Activated CD4-positive, alpha-beta T cell treated with anti-CD3 and anti-CD28 coated beads for 36 hours (primary cell): ENCODE results near the gene PRKCA. TPM values are rescaled to one million over a fixed set of nuclear protein-coding genes. Genes with fewer than 3 reads are reported as not detected.
A peak's percentile ranks its signal among the peaks of the same experiment; 100 is the strongest.
"Not testable (repeated sequence)": the region's sequence is repeated elsewhere in the genome, so short reads cannot be mapped to it uniquely, and the experiment has no call there.

Experiments
- ATAC-seq: fragments of 200-7000 bp; cut with Tn5 transposase; one replicate; pipeline ENCODE4 v1.10.0; 2021; ENCODE audit warnings: mild to moderate bottlenecking, moderate library complexity
- CTCF ChIA-PET: fragments of 350-600 bp; sonication (Branson Sonifier 250); formaldehyde crosslinking; loops from one replicate; lab custom pipeline; 2021; ENCODE audit warnings: antibody characterized with exemption; lab: Charles Lee
- POLR2A ChIA-PET: fragments of 350-600 bp; sonication (Branson Sonifier 250); formaldehyde crosslinking; loops from one replicate; lab custom pipeline; 2021; ENCODE audit warnings: antibody characterized with exemption, inconsistent platforms; lab: Charles Lee
- DNase-seq: peaks from one replicate; pipeline ENCODE4 v3.0.0-alpha.2; 2020
- H3K27ac Mint-ChIP-seq: one replicate; pipeline ENCODE4 v1.8.0; 2021; ENCODE audit warnings: mixed read lengths
- H3K27me3 Mint-ChIP-seq: one replicate; pipeline ENCODE4 v1.8.0; 2021; ENCODE audit warnings: mixed read lengths
- H3K36me3 Mint-ChIP-seq: one replicate; pipeline ENCODE4 v1.8.0; 2021; ENCODE audit warnings: low read depth, mixed read lengths
- H3K4me1 Mint-ChIP-seq: one replicate; pipeline ENCODE4 v1.8.0; 2021; ENCODE audit warnings: mixed read lengths
- H3K4me3 Mint-ChIP-seq: one replicate; pipeline ENCODE4 v1.8.0; 2021; ENCODE audit warnings: mild to moderate bottlenecking, moderate library complexity, mixed read lengths
- H3K9me3 Mint-ChIP-seq: one replicate; pipeline ENCODE4 v1.8.0; 2021; ENCODE audit warnings: low read depth, mixed read lengths
- intact Hi-C, 2 experiments: fragments of 100-400 bp; cut with DNase I in 1 of 2; cut with micrococcal nuclease in 1 of 2; formaldehyde crosslinking; loops; one replicate each; pipeline versions ENCODE4 v1.14.2 to v1.15.1; 2022 to 2024; cut with DNase I, micrococcal nuclease
- total RNA-seq, 2 experiments: library from RNA; stranded (reverse); gene quantifications; one replicate each; pipeline ENCODE4 v1.2.3, GENCODE V29; 2021

PRKCA gene
- total RNA-seq, 2 experiments from 2014 or later, result 73.3 to 77.0 TPM

GRCh38 chr17:66474258-66474657, 171.8 kb downstream of the PRKCA start:
- H3K27me3 Mint-ChIP-seq, result no peaks in the 10 kb centered on the region
- no peak overlapping the region for H3K27ac Mint-ChIP-seq
- H3K9me3 Mint-ChIP-seq, result peaks cover 2% of the 10 kb centered on the region
- no peak for DNase-seq
- ATAC-seq, result no peak
- no peak overlapping the region for H3K4me3 Mint-ChIP-seq
- intact Hi-C loops, result no loop called here
- peaks cover 57% of the 10 kb centered on the region for H3K4me1 Mint-ChIP-seq
- ChIA-PET CTCF (interaction anchor here (0.9 to 1.5 kb wide), 3 partner anchors 9 to 212 kb away, joined by 3 to 4 read pairs (median 4); no protein-coding TSS in a partner anchor), POLR2A (no interaction called here)
- peaks cover 31% of the 10 kb centered on the region for H3K36me3 Mint-ChIP-seq

- H3K4me3 Mint-ChIP-seq, result no peak overlapping the region
- H3K4me1 Mint-ChIP-seq, result peaks cover 55% of the 10 kb centered on the region
- DNase-seq (no peak), ATAC-seq (no peak)
- no peak overlapping the region for H3K27ac Mint-ChIP-seq
- peaks cover 2% of the 10 kb centered on the region for H3K9me3 Mint-ChIP-seq
- ChIA-PET CTCF (interaction anchor here (0.9 to 1.5 kb wide), 4 partner anchors 8 to 211 kb away, joined by 3 to 4 read pairs (median 4); no protein-coding TSS in a partner anchor), POLR2A (no interaction called here)
- peaks cover 33% of the 10 kb centered on the region for H3K36me3 Mint-ChIP-seq
- intact Hi-C loops, result no loop called here
- no peaks in the 10 kb centered on the region for H3K27me3 Mint-ChIP-seq
Observed at GRCh38 chr17:66474806-66475497, 172.5 kb downstream of the PRKCA start.

GRCh38 chr17:66476014-66476413, 173.6 kb downstream of the PRKCA start:
- ATAC-seq (no peak), DNase-seq (peak; percentile 16)
- H3K4me1 Mint-ChIP-seq, result peaks cover 52% of the 10 kb centered on the region
- ChIA-PET POLR2A (no interaction called here), CTCF (no interaction called here)
- peaks cover 31% of the 10 kb centered on the region for H3K36me3 Mint-ChIP-seq
- intact Hi-C loops, result no loop called here
- H3K4me3 Mint-ChIP-seq, result no peak overlapping the region
- peaks cover 2% of the 10 kb centered on the region for H3K9me3 Mint-ChIP-seq
- no peak overlapping the region for H3K27ac Mint-ChIP-seq
- no peaks in the 10 kb centered on the region for H3K27me3 Mint-ChIP-seq

- Mint-ChIP-seq H3K27ac (no peak overlapping the region), H3K36me3 (peaks cover 34% of the 10 kb centered on the region), H3K9me3 (peaks cover 2% of the 10 kb centered on the region), H3K4me1 (peaks cover 44% of the 10 kb centered on the region), H3K27me3 (no peaks in the 10 kb centered on the region), H3K4me3 (no peak overlapping the region)
- ATAC-seq (no peak), DNase-seq (no peak)
- CTCF ChIA-PET, result no interaction called here
- intact Hi-C loops, result no loop called here
- POLR2A ChIA-PET, result no interaction called here
Observed at GRCh38 chr17:66477615-66478283, 175.3 kb downstream of the PRKCA start.

GRCh38 chr17:66479230-66479889, 176.9 kb downstream of the PRKCA start:
- H3K27me3 Mint-ChIP-seq, intact Hi-C loops, H3K9me3 Mint-ChIP-seq, POLR2A ChIA-PET, H3K4me3 Mint-ChIP-seq, H3K27ac Mint-ChIP-seq, ATAC-seq, DNase-seq: not testable (repeated sequence)
- CTCF ChIA-PET, result interaction anchor here (1.1 kb wide), 1 partner anchor 166 kb away, joined by 3 read pairs; no protein-coding TSS in a partner anchor
- Mint-ChIP-seq H3K36me3 (peaks cover 33% of the 10 kb centered on the region), H3K4me1 (peaks cover 46% of the 10 kb centered on the region)

GRCh38 chr17:66480243-66480642, 177.8 kb downstream of the PRKCA start:
- H3K27me3 Mint-ChIP-seq, result no peaks in the 10 kb centered on the region
- no peak overlapping the region for H3K27ac Mint-ChIP-seq
- ATAC-seq, result no peak
- H3K9me3 Mint-ChIP-seq, result peaks cover 2% of the 10 kb centered on the region
- no peak overlapping the region for H3K4me3 Mint-ChIP-seq
- H3K36me3 Mint-ChIP-seq, result peaks cover 32% of the 10 kb centered on the region
- ChIA-PET POLR2A (no interaction called here), CTCF (no interaction called here)
- DNase-seq, result no peak
- intact Hi-C loops, result no loop called here
- H3K4me1 Mint-ChIP-seq, result peaks cover 40% of the 10 kb centered on the region

- POLR2A ChIA-PET, result no interaction called here
- Mint-ChIP-seq H3K9me3 (peaks cover 2% of the 10 kb centered on the region), H3K27me3 (no peaks in the 10 kb centered on the region), H3K36me3 (peaks cover 32% of the 10 kb centered on the region), H3K27ac (no peak overlapping the region), H3K4me1 (peaks cover 42% of the 10 kb centered on the region), H3K4me3 (no peak overlapping the region)
- DNase-seq (no peak), ATAC-seq (no peak)
- CTCF ChIA-PET, result no interaction called here
- intact Hi-C loops, result no loop called here
Observed at GRCh38 chr17:66480802-66481201, 178.4 kb downstream of the PRKCA start.

- intact Hi-C loops, result no loop called here
- H3K36me3 Mint-ChIP-seq, result peaks cover 32% of the 10 kb centered on the region
- ChIA-PET POLR2A (no interaction called here), CTCF (no interaction called here)
- ATAC-seq (no peak), DNase-seq (no peak)
- peaks cover 2% of the 10 kb centered on the region for H3K9me3 Mint-ChIP-seq
- peaks cover 47% of the 10 kb centered on the region for H3K4me1 Mint-ChIP-seq
- H3K4me3 Mint-ChIP-seq, result no peak overlapping the region
- no peaks in the 10 kb centered on the region for H3K27me3 Mint-ChIP-seq
- no peak overlapping the region for H3K27ac Mint-ChIP-seq
Observed at GRCh38 chr17:66481271-66481670, 178.9 kb downstream of the PRKCA start.

GRCh38 chr17:66483906-66484305, 181.5 kb downstream of the PRKCA start:
- ChIA-PET CTCF (interaction anchor here (0.6 kb wide), 2 partner anchors 9 to 13 kb away, joined by 3 to 4 read pairs; no protein-coding TSS in a partner anchor), POLR2A (no interaction called here)
- Mint-ChIP-seq H3K4me3 (no peak overlapping the region), H3K4me1 (peaks cover 64% of the 10 kb centered on the region), H3K27me3 (no peaks in the 10 kb centered on the region), H3K36me3 (peaks cover 26% of the 10 kb centered on the region), H3K27ac (no peak overlapping the region), H3K9me3 (peaks cover 2% of the 10 kb centered on the region)
- intact Hi-C loops, result no loop called here
- no peak for DNase-seq
- peak; percentile 47 for ATAC-seq

GRCh38 chr17:66485309-66485947, 183.0 kb downstream of the PRKCA start:
- no peak for ATAC-seq
- H3K9me3 Mint-ChIP-seq, result no peaks in the 10 kb centered on the region
- no peaks in the 10 kb centered on the region for H3K27me3 Mint-ChIP-seq
- ChIA-PET POLR2A (no interaction called here), CTCF (interaction anchor here (0.9 to 1.1 kb wide), 3 partner anchors 12 to 24 kb away, joined by 3 to 5 read pairs (median 4); no protein-coding TSS in a partner anchor)
- peaks cover 20% of the 10 kb centered on the region for H3K36me3 Mint-ChIP-seq
- H3K27ac Mint-ChIP-seq, result no peak overlapping the region
- no peak for DNase-seq
- H3K4me3 Mint-ChIP-seq, result no peak overlapping the region
- intact Hi-C loops, result loop anchor here in 1 of 2 experiments (1.0 kb wide), 1 partner anchor 9 kb away; no protein-coding TSS in a partner anchor
- peaks cover 62% of the 10 kb centered on the region for H3K4me1 Mint-ChIP-seq

GRCh38 chr17:66487121-66487520, 184.7 kb downstream of the PRKCA start:
- Mint-ChIP-seq H3K4me3 (no peak overlapping the region), H3K9me3 (no peaks in the 10 kb centered on the region), H3K4me1 (peaks cover 75% of the 10 kb centered on the region), H3K27me3 (no peaks in the 10 kb centered on the region), H3K36me3 (peaks cover 21% of the 10 kb centered on the region), H3K27ac (no peak overlapping the region)
- ChIA-PET CTCF (no interaction called here), POLR2A (no interaction called here)
- intact Hi-C loops, result no loop called here
- ATAC-seq (no peak), DNase-seq (no peak)
